SJCRH30 (cell line): ENCODE results near the gene PRPF40A. TPM values are rescaled to one million over a fixed set of nuclear protein-coding genes. Genes with fewer than 3 reads are reported as not detected.

ENCODE experiments used
- DNase-seq, 2 experiments: peaks; one replicate each; pipeline ENCODE4 v3.0.0-alpha.2; 2015 to 2020
- H3K27ac ChIP-seq: fragments of 250-450 bp; sonication (Bioruptor Pico); 2 replicates; pipeline ENCODE4 v1.5.1; 2020; ENCODE audit warnings: mild to moderate bottlenecking, moderate library complexity
- H3K27me3 ChIP-seq: fragments of 250-450 bp; sonication (Bioruptor Pico); 2 replicates; pipeline ENCODE4 v1.5.1; 2020; ENCODE audit warnings: mild to moderate bottlenecking, moderate library complexity
- H3K36me3 ChIP-seq: fragments of 250-450 bp; sonication (Bioruptor Pico); 2 replicates; pipeline ENCODE4 v1.5.1; 2020; ENCODE audit warnings: mild to moderate bottlenecking, moderate library complexity
- H3K4me1 ChIP-seq: fragments of 250-450 bp; sonication (Bioruptor Pico); 2 replicates; pipeline ENCODE4 v1.5.1; 2020; ENCODE audit warnings: mild to moderate bottlenecking, moderate library complexity
- H3K4me3 ChIP-seq: fragments of 250-450 bp; sonication (Bioruptor Pico); 2 replicates; pipeline ENCODE4 v1.5.1; 2020; ENCODE audit warnings: mild to moderate bottlenecking, moderate library complexity
- H3K9me3 ChIP-seq: fragments of 250-450 bp; sonication (Bioruptor Pico); replicated peaks from 2 replicates; pipeline ENCODE4 v1.5.1; 2020; ENCODE audit warnings: mild to moderate bottlenecking, moderate library complexity
- total RNA-seq: library from RNA; depleted of rRNA; stranded (reverse); fragments of >200 nt; shearing (Covaris generic); gene quantifications from 2 replicates; pipeline ENCODE4 v1.2.3, GENCODE V29; 2014; rRNA removed

PRPF40A gene
- total RNA-seq, 1 experiment from 2014 or later: 174 TPM

GRCh38 chr2:152606941-152607340, 110.3 kb downstream of the PRPF40A start:
- no peak overlapping the region for H3K27ac ChIP-seq
- no peak overlapping the region for H3K4me3 ChIP-seq
- H3K36me3 ChIP-seq: no peaks in the 10 kb centered on the region
- no peak for DNase-seq
- H3K9me3 ChIP-seq: no peaks in the 10 kb centered on the region
- no peaks in the 10 kb centered on the region for H3K4me1 ChIP-seq
- no peaks in the 10 kb centered on the region for H3K27me3 ChIP-seq

GRCh38 chr2:152606081-152606480, 111.2 kb downstream of the PRPF40A start:
- no peak overlapping the region for H3K4me3 ChIP-seq
- H3K4me1 ChIP-seq: no peaks in the 10 kb centered on the region
- no peaks in the 10 kb centered on the region for H3K36me3 ChIP-seq
- H3K9me3 ChIP-seq: no peaks in the 10 kb centered on the region
- H3K27ac ChIP-seq: no peak overlapping the region
- DNase-seq: no peak
- no peaks in the 10 kb centered on the region for H3K27me3 ChIP-seq

- Histone ChIP-seq H3K27ac (no peak overlapping the region), H3K4me3 (no peak overlapping the region), H3K27me3 (no peaks in the 10 kb centered on the region), H3K4me1 (no peaks in the 10 kb centered on the region), H3K36me3 (no peaks in the 10 kb centered on the region), H3K9me3 (no peaks in the 10 kb centered on the region)
- no peak for DNase-seq
These were observed 114.1 kb downstream of the PRPF40A start for GRCh38 chr2:152603166-152603565.

GRCh38 chr2:152602750-152603149, 114.5 kb downstream of the PRPF40A start:
- Histone ChIP-seq H3K4me1 (no peaks in the 10 kb centered on the region), H3K27me3 (no peaks in the 10 kb centered on the region), H3K36me3 (no peaks in the 10 kb centered on the region), H3K4me3 (no peak overlapping the region), H3K27ac (no peak overlapping the region), H3K9me3 (no peaks in the 10 kb centered on the region)
- DNase-seq: no peak

Other genes starting within 250 kb of the PRPF40A start
- gene ARL6IP6, start 1.2 kb upstream of the PRPF40A start, total RNA-seq: 35.8 and 46.8 TPM in 2 replicates